Hypothalamus (tissue), 51 donors: ENCODE measurements around the gene PHEX.

Source experiments
- DNase-seq, 51 donors: peaks; one replicate each; lab custom pipeline; 2025; lab: John Stamatoyannopoulos, UW

PHEX gene

DNA sequence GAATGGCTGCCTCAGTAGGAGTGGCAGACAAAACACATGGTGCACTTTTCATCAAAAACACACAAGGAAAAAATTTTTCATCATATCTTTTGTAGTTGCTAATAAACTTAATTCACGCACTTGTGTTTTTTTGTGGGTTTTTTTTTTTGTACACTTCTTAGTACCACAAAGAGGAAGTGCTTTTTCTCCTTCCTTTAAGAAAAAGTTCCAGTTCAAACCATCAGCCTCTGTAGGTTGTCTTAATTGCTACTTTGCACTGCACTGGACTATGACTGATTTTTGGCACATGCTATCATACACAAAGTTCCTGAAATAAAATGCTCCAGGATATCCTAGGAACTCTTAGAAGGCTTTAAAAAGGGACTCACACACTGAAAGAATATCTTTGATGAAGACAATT is at the start of gene PHEX:
PHEX (plus strand) TSS at position 242 of the 400 bp plus-strand sequence. CDS start 681 bp downstream, outside the sequence.
- DNase-seq, result no peak

- peak in 39 of 51 donors; percentile 0 to 71 (median 18) for DNase-seq
Observed at GRCh38 chrX:21985332-21985777, 46.8 kb upstream of the PHEX start.

DNA sequence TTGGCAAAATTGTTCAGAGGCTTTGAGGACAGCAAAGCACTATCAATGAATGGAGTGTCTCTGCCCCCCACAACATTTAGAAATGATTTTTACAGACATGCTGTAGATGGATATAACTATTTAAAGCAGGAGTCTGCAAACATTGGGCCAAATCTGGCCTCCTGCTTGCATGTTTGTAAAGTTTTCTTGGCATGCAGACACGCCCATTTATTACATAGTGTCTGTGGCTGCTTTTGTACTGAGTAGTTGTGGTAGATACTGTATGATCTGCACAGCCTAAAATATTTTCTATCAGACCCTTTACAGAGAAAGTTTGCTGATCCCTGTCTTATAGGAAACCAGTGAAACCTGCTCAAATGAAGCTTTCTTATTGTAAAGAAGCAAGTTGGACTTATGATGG is 45.5 kb upstream of the PHEX start:
- DNase-seq, result no peak

DNA sequence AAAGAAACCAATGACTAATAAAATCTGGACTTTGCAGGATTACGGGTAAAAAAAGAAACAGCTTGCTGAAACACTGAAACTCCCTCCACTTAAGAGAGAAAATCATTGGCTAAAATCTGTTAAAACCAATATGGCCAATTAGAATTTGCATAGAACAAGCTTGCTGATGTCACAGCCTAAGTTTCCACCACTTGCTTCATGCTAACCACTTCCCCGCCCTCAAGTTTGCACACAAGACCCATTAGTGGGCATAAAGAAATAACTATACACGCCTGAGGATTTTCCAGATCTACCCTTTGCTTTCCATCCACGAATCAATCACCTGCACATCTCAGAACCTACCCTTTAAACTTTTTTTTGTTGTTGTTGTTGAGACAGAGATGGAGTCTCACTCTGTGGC is 42.7 kb upstream of the PHEX start:
- no peak for DNase-seq

DNA sequence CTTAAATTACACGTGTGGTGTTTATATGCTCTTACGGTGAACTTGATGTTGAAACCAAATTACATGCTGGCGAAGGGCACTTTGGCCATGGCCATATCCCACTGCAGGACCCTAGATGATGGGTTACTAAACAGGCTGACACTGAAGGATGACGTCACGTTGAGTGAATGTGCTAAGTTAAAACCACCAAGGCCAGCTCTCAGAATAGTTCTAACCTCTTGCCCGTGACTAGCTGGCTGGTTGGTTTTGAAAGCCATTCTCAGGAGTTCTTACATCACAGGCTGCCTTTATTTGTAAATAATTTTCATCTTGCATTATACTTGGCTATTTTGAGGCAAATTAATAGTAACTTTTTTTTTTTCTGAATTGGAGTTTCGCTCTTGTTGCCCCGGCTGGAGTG is 41.3 kb upstream of the PHEX start:
- DNase-seq, result no peak

GRCh38 chrX:21991504-21991903 is 40.6 kb upstream of the PHEX start:
- no peak for DNase-seq

- peak in 12 of 51 donors; percentile 0 to 20 (median 2) for DNase-seq
Observed at GRCh38 chrX:21993265-21993664, 38.9 kb upstream of the PHEX start.

DNA sequence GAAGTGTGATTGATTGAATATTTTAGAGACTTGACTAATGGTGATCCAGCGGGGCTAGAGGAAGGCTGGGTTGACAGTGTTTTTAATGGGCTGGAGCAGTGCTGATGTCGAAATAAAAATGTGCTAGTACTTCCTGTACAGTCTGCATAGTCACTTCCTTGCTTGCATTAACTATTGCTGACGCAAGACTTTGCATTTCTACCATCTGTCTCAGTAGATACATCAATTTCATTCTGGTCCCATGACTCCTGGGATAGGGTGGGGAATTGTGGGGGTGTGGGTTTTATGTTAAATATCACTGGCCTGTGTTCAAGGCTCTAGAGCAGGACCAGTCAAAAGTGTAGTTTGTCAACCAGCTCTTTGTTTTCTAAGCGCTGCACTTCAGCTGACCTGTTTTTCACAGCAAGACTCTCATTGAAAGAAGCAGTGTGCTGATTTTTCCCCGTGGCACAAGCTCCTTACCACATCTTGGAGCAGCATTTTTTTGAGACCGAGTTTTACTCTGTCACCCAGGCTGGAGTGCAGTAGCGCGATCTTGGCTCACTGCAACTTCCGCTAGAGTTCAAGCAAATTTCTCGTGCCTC is 35.2 kb upstream of the PHEX start:
- DNase-seq, result peak in 4 of 51 donors; percentile 1 to 15 (median 6)

DNA sequence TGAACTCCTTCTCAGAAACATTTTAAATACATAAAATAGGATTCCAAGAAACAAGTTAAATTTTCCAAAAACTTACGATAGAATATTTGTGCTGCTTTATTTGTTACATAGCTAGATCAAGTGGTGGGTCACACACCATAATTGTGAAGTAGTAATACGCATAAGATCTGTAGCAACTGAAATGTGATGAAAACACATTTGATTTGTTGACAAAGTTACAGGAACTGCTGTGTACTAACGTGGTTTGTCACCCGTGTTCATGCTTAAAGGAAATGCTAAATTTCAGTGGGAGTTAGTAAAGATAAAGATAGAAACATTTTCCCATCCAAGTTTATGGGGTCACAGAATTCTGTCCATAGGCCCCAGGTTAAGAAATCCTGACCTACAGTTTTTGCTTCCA is 34.1 kb upstream of the PHEX start:
- DNase-seq, result no peak

GRCh38 chrX:22004866-22005265 is 27.3 kb upstream of the PHEX start:
- no peak for DNase-seq

DNA sequence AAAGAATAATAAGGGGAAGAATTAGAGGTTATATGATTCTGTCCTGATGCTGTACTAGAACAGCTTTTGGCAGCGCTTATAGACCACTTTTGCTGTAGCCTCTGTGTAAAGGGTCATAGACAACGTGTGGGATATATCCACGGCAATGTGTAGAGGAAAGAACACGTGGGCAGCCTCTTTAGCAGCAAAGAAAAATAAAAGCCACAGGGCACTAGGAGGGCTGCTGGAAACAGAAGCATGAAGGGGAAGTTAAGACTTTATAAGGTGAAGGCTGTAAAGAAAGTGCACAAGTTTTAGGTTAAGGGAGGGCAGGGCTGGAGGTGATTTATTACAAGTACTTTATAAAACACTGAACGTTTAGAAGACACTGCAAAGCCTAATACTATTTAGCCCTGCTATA is 20.1 kb upstream of the PHEX start:
- DNase-seq, result no peak

- DNase-seq, result no peak
Observed at GRCh38 chrX:22012931-22013330, 19.2 kb upstream of the PHEX start.

DNA sequence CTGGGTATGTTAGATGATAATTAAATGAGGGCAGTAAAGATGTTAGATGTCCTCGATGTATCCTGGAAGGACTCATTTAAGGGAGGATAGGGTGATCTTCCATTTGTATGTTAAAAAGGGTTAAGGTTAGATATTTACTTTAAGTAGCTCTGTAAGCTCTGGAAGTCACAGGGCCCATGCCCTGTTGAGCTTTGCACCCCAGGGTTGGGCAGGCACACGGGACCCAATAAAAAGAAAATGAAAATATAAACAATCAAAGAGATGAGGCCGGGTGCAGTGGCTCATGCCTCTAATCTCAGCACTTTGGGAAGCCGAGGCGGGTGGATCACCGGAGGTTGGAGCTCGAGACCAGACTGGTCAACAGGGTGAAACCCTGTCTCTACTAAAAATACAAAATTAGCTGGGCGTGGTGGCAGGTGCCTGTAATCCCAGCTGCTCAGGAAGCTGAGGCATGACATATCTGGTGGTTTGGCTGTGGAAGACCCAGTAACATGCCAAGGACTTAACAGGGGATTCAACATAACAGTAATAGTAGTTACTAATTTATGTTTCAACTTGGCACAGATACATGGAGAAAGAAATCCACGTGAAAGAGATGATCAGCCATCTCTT is 16.9 kb upstream of the PHEX start:
- no peak for DNase-seq

GRCh38 chrX:22021751-22022324 is 10.3 kb upstream of the PHEX start:
- no peak for DNase-seq

DNA sequence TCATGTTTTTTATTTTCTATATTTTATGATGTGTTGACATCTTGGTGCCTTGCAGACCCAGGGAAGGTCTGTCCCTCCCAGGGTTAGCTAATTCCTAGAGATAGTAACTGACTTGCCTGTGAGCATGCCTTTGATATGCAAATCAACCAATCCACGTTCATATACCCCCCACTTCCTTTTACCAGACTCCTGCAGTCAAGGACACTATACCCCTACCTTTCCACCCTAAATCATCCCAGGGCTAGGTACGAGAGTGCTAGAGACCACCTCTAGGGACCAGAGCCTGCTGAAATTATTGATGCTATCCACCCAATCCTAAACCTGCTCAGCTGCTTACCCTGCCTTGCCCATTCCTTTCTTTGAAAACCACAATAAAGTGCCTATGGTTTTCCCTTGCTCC is 7.5 kb upstream of the PHEX start:
- DNase-seq, result no peak

DNA sequence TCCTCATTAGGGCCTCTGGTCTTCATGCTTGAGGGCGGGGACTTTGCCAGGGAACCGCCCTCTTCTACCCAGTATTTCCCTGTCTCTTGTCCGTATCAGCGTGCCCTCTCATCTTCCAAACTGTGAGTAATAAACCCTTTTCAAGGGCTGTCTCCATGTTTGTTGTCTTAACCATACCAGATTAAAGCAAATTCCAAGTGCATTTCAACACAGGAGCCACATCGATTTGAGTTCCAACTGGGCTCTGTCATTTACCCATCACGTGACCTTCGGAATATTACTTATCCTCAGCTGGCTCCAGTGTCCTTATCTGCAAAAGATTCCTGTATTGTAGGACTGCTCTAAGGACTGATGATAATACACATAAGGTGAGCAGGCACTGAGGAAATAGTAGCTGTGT is 6.4 kb upstream of the PHEX start:
- no peak for DNase-seq

GRCh38 chrX:22026731-22027130 is 5.4 kb upstream of the PHEX start:
- DNase-seq, result no peak

DNA sequence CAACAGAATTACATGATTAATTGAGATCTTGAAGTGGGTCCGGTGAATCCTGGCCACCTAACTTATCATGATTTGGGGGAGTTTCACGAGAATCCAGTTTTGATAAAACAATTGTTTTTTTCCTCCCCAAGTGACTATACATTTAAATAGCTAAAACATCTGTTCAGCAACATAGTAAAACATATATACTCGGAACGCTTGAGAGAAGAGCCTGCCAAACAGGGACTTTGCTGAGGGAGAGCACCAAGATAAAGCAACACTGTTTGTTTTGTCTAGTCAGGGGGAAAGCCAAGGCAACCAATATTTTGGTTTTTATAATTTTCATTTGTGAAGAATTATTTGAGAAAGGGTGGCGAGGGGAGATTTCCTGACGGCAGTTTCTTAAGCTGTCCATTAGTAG is 381 bp downstream of the PHEX start:
- no peak for DNase-seq

DNA sequence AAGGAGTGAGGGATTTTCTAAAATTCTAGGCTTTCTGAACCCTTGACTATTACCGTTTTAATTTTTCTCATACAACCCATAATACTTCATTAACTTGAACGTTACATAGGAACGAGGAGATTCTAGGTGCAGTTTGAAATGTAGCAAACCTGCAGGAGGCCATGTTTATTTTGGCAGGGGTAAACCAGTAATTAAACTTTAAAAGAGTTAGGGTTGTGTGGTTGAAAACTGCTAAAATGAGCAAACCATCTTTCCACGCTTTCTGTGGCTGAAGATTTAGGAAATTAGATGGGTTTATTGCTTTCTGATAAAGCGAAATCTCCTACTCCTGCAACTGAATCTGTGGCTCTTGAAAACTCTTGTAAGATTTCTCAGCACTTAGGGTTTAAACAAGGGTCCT is 1.7 kb downstream of the PHEX start:
- no peak for DNase-seq

DNA sequence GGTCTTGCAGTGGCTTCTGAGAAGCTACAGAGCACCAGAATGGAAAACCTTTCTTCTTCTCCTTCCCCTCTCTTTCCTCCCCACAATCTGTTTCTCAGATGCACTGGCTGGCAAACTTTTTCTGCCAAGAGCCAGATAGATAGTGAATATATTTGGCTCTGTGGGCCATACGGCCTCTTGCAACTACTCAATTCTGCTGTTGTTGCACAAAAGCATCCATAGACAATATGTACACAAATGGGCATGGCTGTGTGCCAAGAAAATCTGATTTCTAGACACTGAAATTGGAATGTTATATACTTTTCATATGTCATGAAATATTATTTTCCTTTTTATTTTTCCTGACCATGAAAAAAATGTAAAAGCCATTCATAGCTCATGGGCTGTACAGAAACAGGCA is 3.1 kb downstream of the PHEX start:
- no peak for DNase-seq

DNA sequence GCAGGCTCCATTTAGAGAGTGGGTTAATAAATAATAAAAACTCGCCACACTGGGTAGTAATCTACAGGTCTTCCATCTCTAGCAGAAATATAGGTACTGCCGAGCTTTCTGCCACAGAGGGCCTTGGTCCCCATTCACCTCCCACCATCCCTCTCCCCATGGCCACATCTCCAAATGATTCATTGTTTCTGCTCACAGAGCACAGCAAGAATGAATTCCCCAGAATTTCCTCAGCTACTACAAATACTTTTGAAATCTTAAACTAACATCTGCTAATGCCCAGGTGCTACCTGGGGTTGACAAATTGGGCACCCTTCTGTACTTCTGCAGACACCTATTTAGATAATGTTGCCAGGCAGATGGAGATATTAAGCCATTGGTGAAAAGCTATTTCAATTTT is 5.1 kb downstream of the PHEX start:
- DNase-seq, result no peak

DNA sequence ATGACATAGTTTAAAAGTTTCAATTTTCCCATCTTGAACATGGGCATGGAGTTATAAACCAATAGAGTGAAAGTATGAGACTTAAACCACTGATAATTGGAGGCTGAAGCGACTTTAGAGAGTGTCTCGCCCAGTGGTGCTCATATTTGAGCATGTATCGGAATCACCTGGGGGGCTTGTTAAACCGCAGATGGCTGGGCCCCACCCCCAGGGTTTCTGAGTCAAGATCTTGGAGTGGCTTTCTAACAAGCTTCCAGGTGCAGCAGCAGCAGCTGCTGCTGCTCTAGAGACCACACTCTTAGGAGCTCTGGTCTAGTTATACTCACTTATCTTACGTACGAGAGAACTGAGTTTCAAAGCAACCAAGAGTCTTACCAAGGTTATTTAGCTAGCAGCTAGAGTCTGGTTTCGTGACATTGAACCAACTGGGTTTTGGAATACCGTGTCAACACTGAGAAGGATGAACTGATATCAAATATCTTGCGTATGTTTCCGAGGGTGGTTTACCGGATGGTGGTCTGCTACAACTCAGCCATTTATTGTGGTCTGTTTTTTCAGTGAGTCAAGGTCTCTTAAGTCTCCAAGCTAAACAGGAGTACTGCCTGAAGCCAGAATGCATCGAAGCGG is 5.9 kb downstream of the PHEX start:
- DNase-seq, result no peak
